OCI-M2 (cell line): ENCODE data around the gene ECE2.

Experiments
- DNase-seq: peaks from one replicate; lab custom pipeline; 2025; ENCODE audit not compliant: unreplicated experiment; lab: John Stamatoyannopoulos, UW

The ECE2 gene

DNA sequence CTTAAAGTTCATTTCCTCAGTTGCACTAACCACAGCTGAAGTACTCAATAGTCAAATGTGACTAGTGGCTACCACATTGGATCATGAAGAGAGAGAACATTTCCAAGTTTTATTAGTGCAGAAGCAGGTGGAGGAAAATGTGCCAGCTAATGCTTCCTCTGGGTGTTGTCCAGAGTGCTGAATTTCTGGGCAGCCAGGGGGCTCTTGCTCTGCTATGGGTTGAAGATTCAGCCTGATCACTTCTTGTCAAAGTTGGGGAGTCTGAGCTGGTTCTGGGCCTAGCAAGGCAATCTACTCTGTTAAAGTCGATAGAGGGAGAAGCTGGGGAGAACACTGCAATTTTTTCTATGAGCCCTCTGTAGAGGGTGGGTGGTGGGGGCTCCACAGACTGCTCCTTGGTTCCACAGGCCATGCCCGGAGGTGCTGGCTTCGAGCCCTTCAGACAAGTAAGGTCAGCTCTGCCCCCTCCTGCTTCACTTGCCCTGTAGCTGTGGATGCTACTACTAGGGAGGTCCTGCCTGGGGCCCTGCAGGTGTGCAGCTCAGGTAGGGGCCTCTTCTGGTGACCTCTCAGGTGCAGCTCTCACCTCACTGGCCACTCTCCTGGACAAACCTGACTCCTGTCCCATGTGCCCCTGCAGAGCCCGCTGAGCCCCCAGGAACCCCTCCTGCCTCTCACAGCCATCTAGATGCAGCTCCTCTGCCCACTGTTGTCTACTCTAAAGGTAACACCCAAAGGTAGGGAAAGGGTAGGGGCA is 35.3 kb upstream of the ECE2 start:
- no peak for DNase-seq

- no peak for DNase-seq
These were observed 34.7 kb upstream of the ECE2 start for GRCh38 chr3:184241141-184241446.

DNA sequence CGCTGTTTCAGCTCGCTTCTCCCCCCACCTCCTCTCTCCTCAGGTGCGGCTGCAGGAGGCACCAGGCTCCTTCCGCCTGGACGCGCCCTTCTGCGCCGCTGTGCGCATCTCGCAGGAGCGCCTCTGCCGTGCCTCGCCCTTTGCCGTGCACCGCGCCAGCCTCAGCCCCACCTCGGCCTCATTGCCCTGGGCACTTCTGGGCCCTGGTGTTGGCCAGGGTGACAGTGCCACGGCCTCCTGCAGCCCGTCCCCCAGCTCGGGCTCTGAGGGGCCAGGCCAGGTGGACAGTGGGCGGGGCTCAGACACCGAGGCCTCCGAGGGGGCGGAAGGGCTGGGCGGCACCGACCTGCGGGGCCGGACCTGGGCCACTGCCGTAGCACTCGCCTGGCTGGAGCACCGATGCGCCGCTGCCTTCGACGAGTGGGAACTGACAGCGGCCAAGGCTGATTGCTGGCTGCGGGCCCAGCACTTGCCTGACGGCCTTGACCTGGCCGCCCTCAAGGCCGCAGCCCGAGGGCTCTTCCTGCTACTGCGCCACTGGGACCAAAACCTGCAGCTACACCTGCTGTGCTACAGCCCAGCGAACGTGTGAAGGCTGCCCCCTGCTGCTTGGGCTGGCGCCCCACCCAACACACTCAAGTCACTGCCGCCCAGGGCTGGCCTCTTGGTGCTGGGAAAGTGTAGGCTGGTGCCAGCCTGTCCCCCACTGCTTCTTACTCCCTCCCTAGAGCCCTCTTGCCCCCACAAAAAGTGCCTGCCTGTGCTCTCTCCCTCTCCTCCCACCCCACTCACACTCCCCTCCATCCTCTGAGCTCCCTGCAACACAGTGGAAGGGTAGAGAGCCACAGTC is 34.1 kb upstream of the ECE2 start:
- no peak for DNase-seq

DNA sequence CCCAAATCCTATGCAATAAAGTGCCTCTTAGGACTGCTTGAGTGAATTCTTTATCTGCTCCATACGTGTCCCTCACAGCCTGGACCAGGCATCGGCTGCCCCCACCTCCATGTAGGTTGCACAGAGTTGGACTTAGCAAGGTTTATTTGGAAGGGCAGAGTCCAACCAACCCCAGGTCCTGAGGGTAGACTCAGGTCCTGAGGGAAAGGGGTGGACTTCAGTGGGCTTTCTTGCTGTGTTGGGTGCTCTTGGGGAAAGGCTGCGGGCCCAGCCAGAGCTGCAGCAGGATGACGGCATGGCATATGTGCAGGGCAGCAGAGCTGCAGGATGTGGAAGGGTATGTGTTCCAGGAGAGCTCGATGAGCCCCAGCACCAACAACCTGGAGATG is 33.5 kb upstream of the ECE2 start:
- DNase-seq = no peak

- DNase-seq = no peak
These were observed 27.1 kb upstream of the ECE2 start, which contains the start of gene ALG3 for GRCh38 chr3:184248454-184249411. Gene ALG3, minus strand, starts transcription at chr3:184248962. Its CDS starts 22 bp downstream, at chr3:184248940.

GRCh38 chr3:184249412-184250166 is 26.2 kb upstream of the ECE2 start, which contains the start of gene EEF1AKMT4:
Gene EEF1AKMT4, plus strand, starts transcription at chr3:184249672. Its CDS starts 23 bp downstream, at chr3:184249695.
- peak; percentile 86 for DNase-seq

- peak; percentile 42 for DNase-seq
These were observed 25.5 kb upstream of the ECE2 start for GRCh38 chr3:184250167-184250828.

GRCh38 chr3:184255291-184256039 is 20.4 kb upstream of the ECE2 start:
- DNase-seq = no peak

- DNase-seq = no peak
These were observed 18.5 kb upstream of the ECE2 start for GRCh38 chr3:184257083-184257915.

GRCh38 chr3:184258926-184259325 is 16.9 kb upstream of the ECE2 start:
- no peak for DNase-seq

GRCh38 chr3:184259396-184259877 is 16.4 kb upstream of the ECE2 start:
- DNase-seq = no peak

DNA sequence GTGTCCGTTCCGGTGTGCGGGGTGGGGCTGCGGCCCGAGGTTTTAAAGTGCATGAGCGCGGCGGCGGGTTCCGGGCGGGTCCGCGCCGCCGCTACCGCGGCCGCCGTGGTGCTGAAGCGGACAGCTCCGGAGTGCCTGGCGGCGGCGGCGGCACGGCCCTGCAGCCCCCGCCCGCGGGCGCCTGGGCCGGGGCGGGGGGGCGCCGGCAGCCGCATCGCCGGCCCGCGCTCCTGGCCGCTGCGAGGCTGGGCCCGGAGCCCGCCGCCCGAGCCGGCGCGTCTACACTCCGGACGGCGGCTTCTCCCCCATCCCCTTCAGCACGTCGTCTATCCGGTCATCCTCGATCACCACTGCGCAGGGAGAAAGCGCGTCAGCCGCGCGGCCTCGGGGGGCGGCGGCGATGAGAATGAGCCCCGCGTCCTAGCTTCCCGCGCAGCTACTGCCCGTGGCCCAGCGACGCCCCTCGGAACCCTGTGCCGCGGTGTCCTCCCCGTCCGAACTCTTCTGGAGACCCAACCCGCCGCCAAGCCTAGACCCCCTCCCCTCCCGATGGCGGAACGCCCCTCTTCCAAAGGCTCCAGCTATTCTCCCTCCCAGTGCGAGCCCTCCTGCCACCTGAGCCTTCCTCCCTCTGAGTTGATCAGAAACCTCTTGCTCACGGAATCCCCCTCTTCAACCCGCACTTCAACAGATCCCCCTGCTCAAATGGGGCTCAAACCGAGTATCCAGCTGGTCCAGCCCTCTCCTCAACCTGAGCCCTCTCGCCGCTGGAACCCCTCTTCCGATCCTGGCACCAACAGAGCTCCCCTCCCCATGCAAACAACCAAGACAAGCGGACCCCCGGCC is 15.7 kb upstream of the ECE2 start:
- DNase-seq = no peak

- no peak for DNase-seq
These were observed 15.0 kb upstream of the ECE2 start for GRCh38 chr3:184260724-184261269.

DNA sequence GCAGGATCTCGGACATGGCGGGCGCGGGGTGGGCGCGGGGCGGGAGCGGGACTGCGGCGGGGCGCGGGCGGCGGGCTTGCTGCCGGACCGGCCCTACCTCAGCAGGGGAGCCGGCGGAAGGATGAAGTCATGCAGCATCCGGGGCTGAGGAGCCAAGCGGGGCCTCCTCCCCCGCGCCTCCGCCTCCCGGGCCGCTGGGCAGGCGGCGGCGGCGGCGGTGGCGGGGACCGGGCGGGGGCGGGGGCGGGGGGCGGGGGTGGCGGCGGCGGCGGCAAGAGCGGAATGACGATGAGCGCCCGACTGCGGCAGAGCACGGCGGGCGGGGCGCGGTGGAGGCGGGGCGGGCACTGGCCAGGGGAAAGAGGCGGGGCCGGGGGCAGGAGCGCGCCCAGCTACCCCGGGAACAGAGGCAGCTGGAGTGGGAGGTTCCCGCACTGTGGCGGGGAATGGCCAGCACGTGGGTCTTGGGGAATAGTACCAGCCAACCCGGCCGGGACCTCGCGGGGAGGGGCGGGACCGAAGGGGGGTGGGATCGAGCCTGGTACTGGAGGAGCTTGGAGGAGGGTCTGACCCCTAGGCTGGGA is 14.5 kb upstream of the ECE2 start, which contains the start of gene CAMK2N2:
TSS of gene CAMK2N2 (minus strand) at position 284 of the 584 bp plus-strand sequence. CDS start at position 16, 268 bp downstream.
- DNase-seq = peak; percentile 3

GRCh38 chr3:184261854-184262763 is 13.7 kb upstream of the ECE2 start:
- no peak for DNase-seq
